Caco-2 (cell line): Measurements from ENCODE around the gene TF. TPM values are rescaled to one million over a fixed set of nuclear protein-coding genes. Genes with fewer than 3 reads are reported as not detected.
A peak's percentile ranks its signal among the peaks of the same experiment; 100 is the strongest.

ENCODE experiments used
- BruUV-seq: library from RNA; stranded (reverse); fragments of 400-500 nt; replicated peaks from 2 replicates; lab custom pipeline; 2021; lab: Mats Ljungman, UMichigan
- CTCF ChIA-PET: fragments of 300-600 bp; sonication (Branson Sonifier 250); formaldehyde crosslinking; loops from one replicate; lab custom pipeline; 2022; ENCODE audit warnings: antibody characterized with exemption; lab: Charles Lee
- POLR2A ChIA-PET: fragments of 300-600 bp; sonication (Branson Sonifier 250); formaldehyde crosslinking; loops from one replicate; lab custom pipeline; 2022; ENCODE audit warnings: antibody characterized with exemption; lab: Charles Lee
- DNase-seq, 2 experiments: peaks; one replicate each; pipeline versions ENCODE4 v3.0.0 to v3.0.0-alpha.2; 2020 to 2022
- H3K27me3 ChIP-seq: replicated peaks from 2 replicates; pipeline ENCODE4 v1.6.0; 2011; ENCODE audit warnings: low read length; ENCODE audit not compliant: control insufficient read depth, insufficient read depth
- H3K36me3 ChIP-seq: 2 replicates; pipeline ENCODE4 v1.5.1; 2011; ENCODE audit warnings: low read length; ENCODE audit not compliant: control insufficient read depth, insufficient read depth
- H3K4me1 ChIP-seq: fragments of 250-450 bp; sonication (Bioruptor Pico); 2 replicates; pipeline ENCODE4 v1.5.1; 2020; ENCODE audit warnings: mild to moderate bottlenecking
- H3K4me3 ChIP-seq: 2 replicates; pipeline ENCODE4 v1.5.1; 2011; ENCODE audit warnings: low read depth, mild to moderate bottlenecking, control low read depth, low read length
- H3K9me3 ChIP-seq: fragments of 250-450 bp; sonication (Bioruptor Pico); 2 replicates; pipeline ENCODE4 v1.5.1; 2020; ENCODE audit warnings: mild to moderate bottlenecking, moderate library complexity
- H3K27ac Mint-ChIP-seq: one replicate; pipeline ENCODE4 v1.8.0; 2022; ENCODE audit warnings: mixed read lengths; ENCODE audit not compliant: unreplicated experiment
- H3K27me3 Mint-ChIP-seq: one replicate; pipeline ENCODE4 v1.8.0; 2022; ENCODE audit warnings: mixed read lengths; ENCODE audit not compliant: insufficient read depth, unreplicated experiment
- H3K36me3 Mint-ChIP-seq: one replicate; pipeline ENCODE4 v1.8.0; 2022; ENCODE audit warnings: mild to moderate bottlenecking, mixed read lengths; ENCODE audit not compliant: insufficient read depth, unreplicated experiment
- H3K4me1 Mint-ChIP-seq: one replicate; pipeline ENCODE4 v1.8.0; 2022; ENCODE audit warnings: low read depth, mixed read lengths; ENCODE audit not compliant: unreplicated experiment
- H3K4me3 Mint-ChIP-seq: one replicate; pipeline ENCODE4 v1.8.0; 2022; ENCODE audit warnings: mild to moderate bottlenecking, moderate library complexity, mixed read lengths; ENCODE audit not compliant: unreplicated experiment
- H3K9me3 Mint-ChIP-seq: one replicate; pipeline ENCODE4 v1.8.0; 2022; ENCODE audit warnings: mixed read lengths; ENCODE audit not compliant: unreplicated experiment
- intact Hi-C: fragments of 100-400 bp; cut with micrococcal nuclease; formaldehyde crosslinking; loops from one replicate; pipeline ENCODE4 v1.10.0; 2022; ENCODE audit not compliant: unreplicated experiment
- total RNA-seq: library from RNA; stranded (reverse); gene quantifications from 2 replicates; pipeline ENCODE4 v1.2.3, GENCODE V29; 2022
- TF ChIP-seq, protein P1 (sequence below), 2 experiments: fragments of 200-600 bp in 1 of 2; IDR thresholded peaks; 1 replicate in 1 of 2; 2 replicates in 1 of 2; pipeline versions ENCODE4 v1.5.1 to v1.8.0; 2011 to 2022; ENCODE audit warnings: antibody characterized with exemption in 1 of 2, control low read depth in 1 of 2, inconsistent platforms in 1 of 2, low read depth in 1 of 2, low read length in 1 of 2, mild to moderate bottlenecking in 1 of 2, moderate library complexity in 1 of 2; ENCODE audit not compliant: insufficient read depth in 1 of 2, severe bottlenecking in 1 of 2, unreplicated experiment in 1 of 2

TF gene
- total RNA-seq, 1 experiment from 2014 or later: 23.4 TPM

DNA sequence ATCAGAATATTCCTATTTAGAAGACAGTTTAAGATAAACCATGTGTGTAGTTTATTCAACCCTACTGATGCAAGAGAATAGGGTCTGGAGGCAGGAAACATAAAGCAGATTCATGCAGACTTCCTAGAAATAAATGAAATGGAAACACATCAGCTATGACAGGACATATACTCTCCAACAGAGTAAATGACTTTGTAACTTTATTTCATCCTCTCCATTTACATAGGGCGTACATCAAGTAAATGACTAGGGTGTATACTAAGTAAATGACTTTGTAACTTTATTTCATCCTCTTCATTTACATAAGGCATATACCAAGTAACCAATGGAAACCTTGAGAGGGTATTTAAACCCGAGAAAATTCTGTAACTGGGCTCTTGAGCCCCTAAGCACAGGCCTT is 41.8 kb downstream of the TF start:
- Histone ChIP-seq H3K4me3 (no peak overlapping the region), H3K36me3 (no peaks in the 10 kb centered on the region), H3K9me3 (peaks cover 24% of the 10 kb centered on the region), H3K4me1 (no peaks in the 10 kb centered on the region), H3K27me3 (no peaks in the 10 kb centered on the region)
- DNase-seq: no peak
- Mint-ChIP-seq H3K4me1 (no peaks in the 10 kb centered on the region), H3K4me3 (no peak overlapping the region), H3K27me3 (no peaks in the 10 kb centered on the region), H3K36me3 (no peaks in the 10 kb centered on the region), H3K9me3 (peaks cover 17% of the 10 kb centered on the region), H3K27ac (no peak overlapping the region)
- BruUV-seq: no TSS peak
- intact Hi-C loops: no loop called here
- TF ChIP-seq, protein P1, sequence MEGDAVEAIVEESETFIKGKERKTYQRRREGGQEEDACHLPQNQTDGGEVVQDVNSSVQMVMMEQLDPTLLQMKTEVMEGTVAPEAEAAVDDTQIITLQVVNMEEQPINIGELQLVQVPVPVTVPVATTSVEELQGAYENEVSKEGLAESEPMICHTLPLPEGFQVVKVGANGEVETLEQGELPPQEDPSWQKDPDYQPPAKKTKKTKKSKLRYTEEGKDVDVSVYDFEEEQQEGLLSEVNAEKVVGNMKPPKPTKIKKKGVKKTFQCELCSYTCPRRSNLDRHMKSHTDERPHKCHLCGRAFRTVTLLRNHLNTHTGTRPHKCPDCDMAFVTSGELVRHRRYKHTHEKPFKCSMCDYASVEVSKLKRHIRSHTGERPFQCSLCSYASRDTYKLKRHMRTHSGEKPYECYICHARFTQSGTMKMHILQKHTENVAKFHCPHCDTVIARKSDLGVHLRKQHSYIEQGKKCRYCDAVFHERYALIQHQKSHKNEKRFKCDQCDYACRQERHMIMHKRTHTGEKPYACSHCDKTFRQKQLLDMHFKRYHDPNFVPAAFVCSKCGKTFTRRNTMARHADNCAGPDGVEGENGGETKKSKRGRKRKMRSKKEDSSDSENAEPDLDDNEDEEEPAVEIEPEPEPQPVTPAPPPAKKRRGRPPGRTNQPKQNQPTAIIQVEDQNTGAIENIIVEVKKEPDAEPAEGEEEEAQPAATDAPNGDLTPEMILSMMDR (IDR thresholded peaks at IDR 0.05; ENCODE audit: insufficient read depth in 1 of 2, low read depth in 1 of 2, low read length in 1 of 2, severe bottlenecking in 1 of 2, unreplicated experiment in 1 of 2): no peak
- ChIA-PET CTCF (no interaction called here), POLR2A (no interaction called here)

DNA sequence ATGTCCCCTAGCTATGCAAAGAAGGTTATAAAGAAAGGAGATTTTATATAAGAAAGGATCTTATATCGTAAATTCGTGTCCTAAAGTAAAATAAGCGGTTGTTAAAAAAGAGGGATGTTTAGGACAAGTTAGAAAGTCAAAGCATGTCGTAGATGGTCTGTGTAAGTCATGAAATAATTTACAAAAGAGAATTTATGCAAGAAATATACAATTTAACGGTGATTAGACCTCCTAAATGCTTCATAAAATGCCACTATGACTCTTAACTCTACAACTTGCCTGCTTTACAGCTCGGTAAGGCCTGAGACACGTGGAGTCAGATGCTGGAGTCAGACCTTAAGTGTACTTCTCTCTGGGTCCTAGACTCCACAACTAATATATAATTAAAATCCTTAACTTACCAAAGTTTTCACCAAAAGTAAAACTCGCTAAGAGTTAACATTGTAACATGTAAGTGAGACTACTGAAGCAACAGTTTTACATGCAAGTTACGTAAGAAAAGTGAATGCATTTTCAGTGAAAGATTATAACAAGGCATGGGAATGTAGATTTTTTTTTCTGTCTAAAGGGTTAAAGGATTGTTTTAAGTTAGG is 46.1 kb downstream of the TF start:
- BruUV-seq: no TSS peak
- H3K4me3 Mint-ChIP-seq: no peak overlapping the region
- ChIA-PET CTCF (no interaction called here), POLR2A (no interaction called here)
- peaks cover 24% of the 10 kb centered on the region for H3K9me3 ChIP-seq
- H3K36me3 Mint-ChIP-seq: no peaks in the 10 kb centered on the region
- H3K27me3 ChIP-seq: no peaks in the 10 kb centered on the region
- H3K4me3 ChIP-seq: no peak overlapping the region
- H3K4me1 ChIP-seq: no peaks in the 10 kb centered on the region
- no peaks in the 10 kb centered on the region for H3K27me3 Mint-ChIP-seq
- no peak overlapping the region for H3K27ac Mint-ChIP-seq
- intact Hi-C loops: no loop called here
- H3K9me3 Mint-ChIP-seq: peaks cover 19% of the 10 kb centered on the region
- no peaks in the 10 kb centered on the region for H3K36me3 ChIP-seq
- H3K4me1 Mint-ChIP-seq: peaks cover 2% of the 10 kb centered on the region
- peak in 1 of 2 experiments; percentile 39 for DNase-seq
- TF ChIP-seq, protein P1 (IDR thresholded peaks at IDR 0.05; ENCODE audit: insufficient read depth in 1 of 2, low read depth in 1 of 2, low read length in 1 of 2, severe bottlenecking in 1 of 2, unreplicated experiment in 1 of 2): no peak

DNA sequence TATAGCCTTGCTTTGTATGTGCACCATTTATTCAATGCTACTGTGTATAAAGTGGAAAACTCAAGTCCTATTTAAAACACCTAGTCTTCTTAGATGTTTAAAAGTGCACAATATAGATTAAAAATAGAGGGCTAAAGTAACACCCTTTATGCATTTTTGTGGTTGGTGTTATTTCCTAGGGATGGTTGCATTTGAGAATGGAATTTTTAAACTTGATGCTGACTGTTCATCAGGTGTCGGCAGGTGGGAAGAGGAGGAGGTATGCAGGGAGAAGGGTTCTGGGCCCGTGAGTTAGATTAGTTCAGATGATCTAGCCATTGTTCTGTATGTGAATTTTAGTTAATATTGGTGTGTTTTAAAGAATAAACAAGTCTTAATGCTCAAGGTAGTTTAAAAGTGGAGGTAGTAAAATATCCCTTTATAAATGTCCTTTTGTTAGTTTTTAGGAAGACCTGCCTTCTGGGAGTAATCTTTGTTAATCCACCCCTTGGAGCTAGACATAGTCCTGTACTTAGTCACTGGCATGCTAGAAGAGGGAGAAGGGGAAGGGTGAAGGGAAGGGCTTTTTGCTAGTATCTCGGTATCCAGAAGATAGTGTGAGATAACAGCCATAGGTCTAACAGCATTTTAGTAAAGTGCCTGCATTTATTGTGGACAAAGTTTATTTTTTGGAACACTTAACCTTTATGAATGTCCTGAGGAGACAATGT is 51.4 kb downstream of the TF start:
- no TSS peak for BruUV-seq
- intact Hi-C loops: no loop called here
- TF ChIP-seq, protein P1 (IDR thresholded peaks at IDR 0.05; ENCODE audit: insufficient read depth in 1 of 2, low read depth in 1 of 2, low read length in 1 of 2, severe bottlenecking in 1 of 2, unreplicated experiment in 1 of 2): no peak
- H3K27me3 ChIP-seq: no peaks in the 10 kb centered on the region
- POLR2A ChIA-PET: no interaction called here
- H3K4me1 Mint-ChIP-seq: peaks cover 11% of the 10 kb centered on the region
- no peak for DNase-seq
- CTCF ChIA-PET: no interaction called here
- H3K9me3 Mint-ChIP-seq: peaks cover 7% of the 10 kb centered on the region
- no peaks in the 10 kb centered on the region for H3K27me3 Mint-ChIP-seq
- H3K36me3 ChIP-seq: no peaks in the 10 kb centered on the region
- no peak overlapping the region for H3K4me3 ChIP-seq
- no peak overlapping the region for H3K27ac Mint-ChIP-seq
- no peaks in the 10 kb centered on the region for H3K36me3 Mint-ChIP-seq
- H3K4me1 ChIP-seq: peaks cover 7% of the 10 kb centered on the region; the same call in 1 of the 2 replicates
- H3K9me3 ChIP-seq: peaks cover 4% of the 10 kb centered on the region
- no peak overlapping the region for H3K4me3 Mint-ChIP-seq
